Muscle layer of colon (tissue), 2 donors: ENCODE results near the gene TTLL11.

Experiments used
- H3K27ac ChIP-seq: one replicate; pipeline ENCODE4 v1.7.0; 2013; ENCODE audit warnings: low read depth, mild to moderate bottlenecking, low read length, moderate library complexity
- H3K27me3 ChIP-seq, 2 donors: one replicate each; pipeline ENCODE4 v1.7.0; 2013; ENCODE audit warnings: low read length in 2 of 2, mild to moderate bottlenecking in 2 of 2; ENCODE audit not compliant: insufficient read depth in 2 of 2, control insufficient read depth in 1 of 2
- H3K36me3 ChIP-seq: one replicate; pipeline ENCODE4 v1.7.0; 2013; ENCODE audit warnings: mild to moderate bottlenecking, low read length; ENCODE audit not compliant: insufficient read depth
- H3K4me1 ChIP-seq: one replicate; pipeline ENCODE4 v1.7.0; 2013; ENCODE audit warnings: mild to moderate bottlenecking, low read length; ENCODE audit not compliant: insufficient read depth
- H3K4me3 ChIP-seq, 2 donors: one replicate each; pipeline ENCODE4 v1.7.0; 2013; ENCODE audit warnings: low read length in 2 of 2, low read depth in 1 of 2, mild to moderate bottlenecking in 1 of 2, moderate library complexity in 1 of 2
- H3K9ac ChIP-seq: one replicate; pipeline ENCODE4 v1.7.0; 2013; ENCODE audit warnings: low read length
- H3K9me3 ChIP-seq: one replicate; pipeline ENCODE4 v1.7.0; 2013; ENCODE audit warnings: mild to moderate bottlenecking, low read length
- donor health status: abdominal sarcoma.
- donor health status: Adenocarcinoma of cecum.

Gene TTLL11

DNA sequence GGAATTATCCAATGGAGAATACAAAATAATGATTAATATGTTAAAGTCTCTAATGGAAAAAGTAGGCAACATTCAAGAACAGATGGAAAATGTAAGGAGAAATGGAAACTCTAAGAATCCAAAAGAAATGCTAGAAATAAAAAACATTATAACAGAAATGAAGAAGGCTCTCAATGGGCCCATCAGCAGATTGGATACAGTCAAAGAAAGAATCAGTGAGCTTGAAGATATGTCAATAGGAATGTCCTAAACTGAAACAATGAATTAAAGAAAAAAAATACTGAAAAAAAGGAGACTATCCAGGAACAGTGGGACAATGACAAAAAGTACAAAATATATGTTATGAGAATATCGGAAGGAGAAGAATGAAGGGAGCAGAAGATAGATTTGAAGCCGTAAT, 248.5 kb downstream of the TTLL11 start:
- Histone ChIP-seq H3K4me1 (no peaks in the 10 kb centered on the region), H3K9me3 (no peaks in the 10 kb centered on the region), H3K9ac (no peak overlapping the region), H3K27me3 (no peaks in the 10 kb centered on the region), H3K4me3 (no peak overlapping the region), H3K36me3 (peaks cover 5% of the 10 kb centered on the region), H3K27ac (no peak overlapping the region)

GRCh38 chr9:121844098-121844497, 249.0 kb downstream of the TTLL11 start:
- Histone ChIP-seq H3K27ac (no peak overlapping the region), H3K4me1 (no peaks in the 10 kb centered on the region), H3K36me3 (peaks cover 5% of the 10 kb centered on the region), H3K9ac (no peak overlapping the region), H3K9me3 (no peaks in the 10 kb centered on the region), H3K27me3 (no peaks in the 10 kb centered on the region), H3K4me3 (no peak overlapping the region)

DNA sequence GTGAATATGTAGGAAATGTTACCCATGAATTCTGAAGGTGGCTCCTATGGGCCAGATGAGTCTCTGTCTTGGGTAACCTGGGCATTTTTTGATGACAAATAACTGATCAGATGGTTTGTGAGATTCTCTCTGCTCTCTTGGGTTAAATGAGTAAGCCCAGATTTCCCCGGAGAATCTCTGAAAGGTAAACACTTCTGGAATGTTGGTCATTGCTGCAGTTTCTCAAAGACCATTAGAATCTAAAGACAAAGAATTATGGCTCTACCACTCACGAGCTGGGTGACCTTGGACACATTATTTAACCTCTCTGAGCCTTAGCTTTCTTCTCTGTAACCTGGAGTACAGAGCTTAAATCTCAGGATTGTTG, 250.5 kb downstream of the TTLL11 start:
- peaks cover 5% of the 10 kb centered on the region for H3K36me3 ChIP-seq
- H3K27ac ChIP-seq: no peak overlapping the region
- H3K9ac ChIP-seq: no peak overlapping the region
- no peaks in the 10 kb centered on the region for H3K27me3 ChIP-seq
- no peaks in the 10 kb centered on the region for H3K9me3 ChIP-seq
- peaks cover 6% of the 10 kb centered on the region for H3K4me1 ChIP-seq
- H3K4me3 ChIP-seq: no peak overlapping the region

- H3K27me3 ChIP-seq: no peaks in the 10 kb centered on the region
- H3K36me3 ChIP-seq: peaks cover 5% of the 10 kb centered on the region
- H3K9ac ChIP-seq: no peak overlapping the region
- no peaks in the 10 kb centered on the region for H3K9me3 ChIP-seq
- no peak overlapping the region for H3K4me3 ChIP-seq
- H3K27ac ChIP-seq: no peak overlapping the region
- H3K4me1 ChIP-seq: peaks cover 9% of the 10 kb centered on the region
Measured at GRCh38 chr9:121841771-121842611, 251.1 kb downstream of the TTLL11 start.

DNA sequence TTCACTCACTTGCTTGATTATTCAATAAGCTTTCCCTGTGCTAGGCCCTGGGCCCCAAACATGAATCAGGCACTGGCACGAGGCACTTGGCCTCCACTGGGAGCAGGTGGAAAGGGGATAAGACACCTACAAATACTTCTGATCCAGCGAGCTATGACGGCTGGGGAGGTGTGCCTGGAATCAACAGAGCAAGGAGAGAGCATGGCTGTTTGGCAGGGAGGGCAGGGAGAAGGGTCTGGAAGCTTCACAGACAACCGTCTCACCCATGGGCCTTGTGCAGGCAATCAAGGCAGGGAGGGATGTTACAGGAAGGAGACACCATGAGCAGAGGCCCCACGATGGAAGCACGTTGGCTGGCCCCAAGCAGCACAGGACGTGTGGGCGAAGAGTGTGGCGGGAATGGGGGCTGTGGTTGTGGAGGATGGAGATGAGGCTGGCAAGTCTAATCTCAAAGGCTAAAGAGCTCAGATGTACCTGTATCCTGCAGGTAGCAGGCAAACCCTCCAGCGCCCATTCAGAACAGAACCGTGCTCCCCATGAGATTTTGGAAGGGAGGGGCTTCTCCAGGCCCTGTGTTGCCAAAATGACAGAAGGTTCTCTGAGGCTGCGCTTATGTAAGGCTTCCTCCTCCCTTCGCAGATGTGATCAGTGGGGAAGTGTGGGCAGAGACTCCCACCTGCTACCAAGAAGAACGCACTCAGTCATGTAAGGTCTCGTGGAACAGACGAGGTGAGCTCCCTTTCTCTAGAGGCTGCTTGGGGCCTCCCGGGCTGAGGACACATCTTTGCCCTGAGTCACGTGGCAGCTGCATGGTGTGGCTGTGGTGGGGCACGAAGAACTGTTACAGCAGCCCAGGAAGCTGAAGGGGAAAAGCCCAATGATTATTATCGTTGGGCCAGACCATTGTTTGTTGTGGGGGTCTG, 252.0 kb downstream of the TTLL11 start:
- no peak overlapping the region for H3K9ac ChIP-seq
- H3K9me3 ChIP-seq: no peaks in the 10 kb centered on the region
- no peaks in the 10 kb centered on the region for H3K27me3 ChIP-seq
- H3K4me3 ChIP-seq: no peak overlapping the region
- peaks cover 5% of the 10 kb centered on the region for H3K36me3 ChIP-seq
- H3K4me1 ChIP-seq: peaks cover 9% of the 10 kb centered on the region
- H3K27ac ChIP-seq: no peak overlapping the region

GRCh38 chr9:121839726-121840500, 253.2 kb downstream of the TTLL11 start:
- H3K27ac ChIP-seq: no peak overlapping the region
- H3K9ac ChIP-seq: no peak overlapping the region
- H3K36me3 ChIP-seq: peaks cover 5% of the 10 kb centered on the region
- H3K4me1 ChIP-seq: peaks cover 9% of the 10 kb centered on the region
- H3K27me3 ChIP-seq: no peaks in the 10 kb centered on the region
- no peaks in the 10 kb centered on the region for H3K9me3 ChIP-seq
- no peak overlapping the region for H3K4me3 ChIP-seq

DNA sequence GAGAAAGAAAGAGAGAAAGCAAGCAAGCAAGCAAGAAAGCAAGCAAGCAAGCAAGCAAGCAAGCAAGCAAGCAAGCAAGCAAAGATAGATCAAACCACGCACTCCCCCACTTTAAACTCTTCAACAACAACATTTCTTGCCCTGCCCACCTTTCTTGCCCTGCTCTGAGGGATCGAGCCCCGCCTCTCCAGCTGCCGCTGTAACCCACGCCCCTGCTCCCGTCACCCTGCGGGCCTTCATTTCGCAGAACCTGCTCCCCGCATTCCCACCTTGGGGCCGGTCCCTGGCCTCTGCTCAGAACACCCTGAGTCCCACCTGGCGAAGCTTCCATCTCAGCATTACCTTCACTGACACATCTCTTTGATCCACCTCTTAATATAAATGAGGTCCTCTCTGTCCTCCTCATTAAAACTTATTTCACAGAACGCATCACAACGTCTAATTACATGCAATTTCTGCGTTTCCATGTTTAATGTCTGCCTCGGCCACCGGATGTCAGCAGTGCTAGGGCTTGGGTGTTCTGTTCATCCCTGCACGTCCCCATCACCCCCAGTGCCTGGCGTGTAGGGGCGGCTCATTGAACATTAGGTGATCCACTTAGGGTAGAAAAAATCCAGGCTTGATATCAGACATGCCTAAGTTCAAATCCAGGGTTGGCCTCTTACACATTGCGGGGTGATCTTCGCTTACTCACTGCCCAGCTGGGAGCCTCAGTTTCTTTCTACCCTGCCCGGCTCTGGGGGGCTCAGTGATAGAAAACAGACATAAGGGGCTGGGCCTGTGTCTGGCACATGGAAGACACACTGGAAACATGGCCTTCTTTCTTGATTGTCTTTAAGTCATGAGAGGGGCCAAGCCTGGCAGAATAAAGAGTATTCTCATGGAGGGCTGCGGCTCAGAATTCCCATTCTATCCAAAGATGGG, 254.1 kb downstream of the TTLL11 start:
- Histone ChIP-seq H3K4me3 (no peak overlapping the region), H3K27me3 (no peaks in the 10 kb centered on the region), H3K9me3 (no peaks in the 10 kb centered on the region), H3K36me3 (peaks cover 5% of the 10 kb centered on the region), H3K9ac (no peak overlapping the region), H3K27ac (no peak overlapping the region), H3K4me1 (peaks cover 9% of the 10 kb centered on the region)

DNA sequence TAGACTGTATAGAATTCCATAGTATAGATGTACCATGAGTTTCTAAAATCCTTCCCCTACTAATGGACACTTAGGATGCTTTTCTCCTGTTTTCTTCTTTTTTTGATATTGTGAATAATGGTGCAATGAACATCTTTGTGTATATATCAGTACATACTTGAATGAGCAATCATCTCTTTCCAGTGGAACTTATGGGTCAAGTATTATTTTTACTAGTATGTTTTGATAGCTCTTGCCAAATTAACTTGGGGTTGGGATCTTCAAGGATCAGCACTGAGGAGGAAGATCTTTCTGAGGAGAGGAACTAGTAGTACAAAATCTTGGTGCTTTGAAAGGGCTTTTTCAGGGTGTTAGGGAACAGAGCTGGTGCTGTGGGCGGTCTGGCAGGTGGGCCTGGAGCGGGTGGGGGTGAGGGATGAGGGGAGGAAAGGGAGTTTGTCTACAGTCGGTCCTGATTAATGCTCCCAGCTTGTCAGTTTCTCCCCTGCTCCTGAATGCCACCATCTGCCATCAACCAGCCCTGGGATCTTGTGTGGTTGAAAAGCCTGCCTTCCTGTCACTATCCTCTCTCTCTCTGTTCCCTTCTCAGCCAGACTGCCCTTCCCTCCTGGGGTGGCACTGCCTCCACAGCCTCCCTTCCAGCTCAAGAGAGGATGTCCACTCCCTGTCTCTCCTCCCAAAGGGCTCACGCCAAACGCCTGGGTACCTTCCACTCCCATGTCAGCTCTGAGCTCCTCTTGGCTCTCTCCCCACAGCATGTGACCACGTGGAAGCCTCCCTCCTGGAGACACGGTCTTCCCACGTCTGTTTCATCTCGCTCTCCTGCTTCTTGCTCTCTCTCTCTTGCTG, 255.8 kb downstream of the TTLL11 start:
- H3K9ac ChIP-seq: no peak overlapping the region
- H3K27ac ChIP-seq: no peak overlapping the region
- no peaks in the 10 kb centered on the region for H3K27me3 ChIP-seq
- peaks cover 5% of the 10 kb centered on the region for H3K36me3 ChIP-seq
- H3K4me1 ChIP-seq: peaks cover 9% of the 10 kb centered on the region
- no peak overlapping the region for H3K4me3 ChIP-seq
- no peaks in the 10 kb centered on the region for H3K9me3 ChIP-seq

DNA sequence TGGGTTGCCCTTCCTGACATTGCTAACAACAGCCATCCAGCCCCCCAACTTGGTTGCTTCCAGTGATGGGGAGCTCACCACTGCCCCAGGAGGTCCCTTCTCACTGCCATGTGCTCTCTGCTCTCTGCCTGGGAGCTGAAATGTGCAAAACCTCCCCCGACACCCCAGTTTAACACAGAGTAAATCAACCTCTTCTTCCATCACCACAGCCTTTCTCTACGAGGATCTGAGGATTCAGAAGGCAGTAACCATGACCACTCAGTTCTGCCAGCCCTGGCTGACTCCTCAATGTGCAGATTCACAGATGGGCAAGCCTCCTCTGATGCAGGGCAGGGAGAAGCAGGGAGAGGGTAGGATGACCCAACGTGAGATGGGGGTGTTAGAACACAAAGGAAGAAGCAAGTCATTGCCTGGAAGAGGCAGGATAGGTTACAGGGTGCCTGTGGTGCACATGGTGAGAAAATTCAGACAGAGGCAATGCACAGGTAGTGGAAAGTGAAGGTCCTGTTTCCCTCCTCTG, 256.7 kb downstream of the TTLL11 start:
- Histone ChIP-seq H3K27ac (no peak overlapping the region), H3K27me3 (no peaks in the 10 kb centered on the region), H3K9me3 (no peaks in the 10 kb centered on the region), H3K36me3 (peaks cover 5% of the 10 kb centered on the region), H3K9ac (no peak overlapping the region), H3K4me1 (peaks cover 9% of the 10 kb centered on the region), H3K4me3 (no peak overlapping the region)
